Endothelial cell (in vitro differentiated cells): ENCODE results near the gene TPRG1L. TPM values are rescaled to one million over a fixed set of nuclear protein-coding genes. Genes with fewer than 3 reads are reported as not detected.

ENCODE experiments used
- DNase-seq: peaks from one replicate; pipeline ENCODE4 v3.0.0; 2021; ENCODE audit warnings: low spot score
- H3K27ac Mint-ChIP-seq: one replicate; pipeline ENCODE4 v1.8.0; 2021; ENCODE audit warnings: mixed read lengths, inconsistent platforms; ENCODE audit not compliant: unreplicated experiment
- H3K27me3 Mint-ChIP-seq: one replicate; pipeline ENCODE4 v1.8.0; 2021; ENCODE audit warnings: mild to moderate bottlenecking, moderate library complexity, mixed read lengths, inconsistent platforms; ENCODE audit not compliant: unreplicated experiment
- H3K36me3 Mint-ChIP-seq: one replicate; pipeline ENCODE4 v1.8.0; 2021; ENCODE audit warnings: mild to moderate bottlenecking, low read depth, mixed read lengths, inconsistent platforms; ENCODE audit not compliant: unreplicated experiment
- H3K4me1 Mint-ChIP-seq: one replicate; pipeline ENCODE4 v1.8.0; 2021; ENCODE audit warnings: mild to moderate bottlenecking, mixed read lengths, inconsistent platforms; ENCODE audit not compliant: unreplicated experiment
- H3K4me3 Mint-ChIP-seq: one replicate; pipeline ENCODE4 v1.8.0; 2021; ENCODE audit warnings: mild to moderate bottlenecking, mixed read lengths, inconsistent platforms; ENCODE audit not compliant: unreplicated experiment
- H3K9me3 Mint-ChIP-seq: one replicate; pipeline ENCODE4 v1.8.0; 2021; ENCODE audit warnings: mixed read lengths, inconsistent platforms; ENCODE audit not compliant: unreplicated experiment
- CTCF ChIP-seq: fragments of 200-600 bp; sonication (generic); IDR thresholded peaks from one replicate; pipeline ENCODE4 v1.5.0; 2021; ENCODE audit warnings: antibody characterized with exemption; ENCODE audit not compliant: unreplicated experiment
- total RNA-seq: library from RNA; stranded (reverse); fragmentation: NEBNext Ultra II Directional; extraction: Animal tissue kit (Norgen Biotek cat#: 25700); gene quantifications from one replicate; pipeline ENCODE4 v1.2.1, GENCODE V29; 2021; ENCODE audit not compliant: unreplicated experiment

TPRG1L gene
- total RNA-seq, 1 donor from 2014 or later = 35.2 TPM

GRCh38 chr1:3636531-3636930 lies 11.7 kb downstream of the TPRG1L start:
- Mint-ChIP-seq H3K27me3 (peaks cover 3% of the 10 kb centered on the region), H3K36me3 (peaks cover 35% of the 10 kb centered on the region), H3K27ac (no peak overlapping the region), H3K4me3 (no peak overlapping the region), H3K4me1 (no peaks in the 10 kb centered on the region), H3K9me3 (no peaks in the 10 kb centered on the region)
- no peak for TF ChIP-seq CTCF
- no peak for DNase-seq

DNA sequence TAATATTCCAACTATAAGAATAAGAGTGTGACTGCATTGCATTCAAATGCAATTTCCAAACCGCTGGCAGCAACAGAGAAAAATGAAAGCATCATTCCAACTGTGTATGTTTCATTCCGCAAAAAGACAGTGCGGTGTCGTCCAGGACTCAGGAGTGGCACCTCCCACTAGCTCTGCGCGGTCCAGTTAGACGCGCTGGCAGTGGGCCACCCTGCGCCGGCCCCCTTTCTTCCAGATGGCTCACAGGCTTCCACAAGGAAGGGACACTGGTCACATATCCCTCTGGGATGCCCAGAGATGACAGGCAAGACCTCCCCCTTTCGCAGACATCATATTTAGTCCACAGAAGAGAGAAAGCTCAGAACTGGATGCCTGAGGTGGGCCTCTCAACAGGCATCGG lies 13.2 kb downstream of the TPRG1L start:
- no peak for DNase-seq
- no peak for TF ChIP-seq CTCF
- no peaks in the 10 kb centered on the region for H3K4me1 Mint-ChIP-seq
- no peak overlapping the region for H3K27ac Mint-ChIP-seq
- peaks cover 39% of the 10 kb centered on the region for H3K36me3 Mint-ChIP-seq
- no peaks in the 10 kb centered on the region for H3K9me3 Mint-ChIP-seq
- H3K27me3 Mint-ChIP-seq = peaks cover 3% of the 10 kb centered on the region
- no peak overlapping the region for H3K4me3 Mint-ChIP-seq

- H3K27me3 Mint-ChIP-seq = peaks cover 3% of the 10 kb centered on the region
- H3K36me3 Mint-ChIP-seq = peaks cover 38% of the 10 kb centered on the region
- no peaks in the 10 kb centered on the region for H3K9me3 Mint-ChIP-seq
- DNase-seq = no peak
- no peak overlapping the region for H3K4me3 Mint-ChIP-seq
- no peak for TF ChIP-seq CTCF
- no peak overlapping the region for H3K27ac Mint-ChIP-seq
- H3K4me1 Mint-ChIP-seq = no peaks in the 10 kb centered on the region
Observed at GRCh38 chr1:3638676-3639075, 13.9 kb downstream of the TPRG1L start.

DNA sequence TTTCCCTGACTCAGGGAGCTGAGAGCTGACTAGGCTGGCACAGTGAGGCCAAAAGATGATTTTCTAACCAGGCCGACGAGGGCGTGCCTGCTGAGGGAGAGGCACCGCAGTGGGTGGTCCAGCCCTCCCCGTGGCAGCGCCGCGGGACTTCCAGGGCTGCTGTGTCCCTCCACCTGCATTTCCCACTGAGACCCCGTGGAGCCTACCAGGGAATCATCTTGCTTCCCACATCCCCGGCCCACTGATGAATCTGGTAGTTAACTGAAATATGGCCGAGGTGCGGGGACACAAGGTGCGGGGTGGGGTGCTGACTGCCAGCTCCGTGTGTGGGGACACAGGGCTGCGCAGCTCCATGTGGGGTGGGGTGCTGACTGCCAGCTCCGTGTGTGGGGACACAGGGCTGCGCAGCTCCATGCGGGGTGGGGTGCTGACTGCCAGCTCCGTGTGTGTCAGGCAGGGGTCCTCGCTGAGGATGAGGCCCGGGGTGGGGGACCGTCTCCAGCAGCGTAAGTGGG lies 14.6 kb downstream of the TPRG1L start:
- DNase-seq = no peak
- no peaks in the 10 kb centered on the region for H3K4me1 Mint-ChIP-seq
- peaks cover 36% of the 10 kb centered on the region for H3K36me3 Mint-ChIP-seq
- H3K27me3 Mint-ChIP-seq = peaks cover 3% of the 10 kb centered on the region
- H3K9me3 Mint-ChIP-seq = no peaks in the 10 kb centered on the region
- H3K27ac Mint-ChIP-seq = no peak overlapping the region
- TF ChIP-seq CTCF = no peak
- H3K4me3 Mint-ChIP-seq = no peak overlapping the region

- no peak for TF ChIP-seq CTCF
- no peak overlapping the region for H3K4me3 Mint-ChIP-seq
- no peaks in the 10 kb centered on the region for H3K4me1 Mint-ChIP-seq
- no peaks in the 10 kb centered on the region for H3K9me3 Mint-ChIP-seq
- no peak for DNase-seq
- peaks cover 39% of the 10 kb centered on the region for H3K36me3 Mint-ChIP-seq
- no peak overlapping the region for H3K27ac Mint-ChIP-seq
- H3K27me3 Mint-ChIP-seq = peaks cover 3% of the 10 kb centered on the region
Observed at GRCh38 chr1:3640121-3640837, 15.5 kb downstream of the TPRG1L start.
